ACC112 (cell line): ENCODE results near the gene NDUFV1.
"Not testable (repeated sequence)": the region's sequence is repeated elsewhere in the genome, so short reads cannot be mapped to it uniquely, and the experiment has no call there.

Experiments used
- H2AFZ ChIP-seq: fragments of 200-600 bp; sonication (generic); one replicate; pipeline ENCODE4 v1.6.0; 2017; ENCODE audit warnings: antibody characterized with exemption, low read length; ENCODE audit not compliant: unreplicated experiment
- H3K27ac ChIP-seq: fragments of 200-600 bp; sonication (generic); 2 replicates; pipeline ENCODE4 v1.5.1; 2014; ENCODE audit warnings: low read depth, mild to moderate bottlenecking, antibody characterized with exemption, low read length, moderate library complexity
- H3K27me3 ChIP-seq: fragments of 200-600 bp; sonication (generic); 2 replicates; pipeline ENCODE4 v1.6.1; 2014; ENCODE audit warnings: mild to moderate bottlenecking, antibody characterized with exemption, low read length, moderate library complexity, mixed read lengths; ENCODE audit not compliant: insufficient read depth
- H3K36me3 ChIP-seq: fragments of 200-600 bp; sonication (generic); 2 replicates; pipeline ENCODE4 v1.6.1; 2016; ENCODE audit warnings: mild to moderate bottlenecking, antibody characterized with exemption, low read length, moderate library complexity, mixed read lengths; ENCODE audit not compliant: insufficient read depth
- H3K4me1 ChIP-seq: fragments of 200-600 bp; sonication (generic); one replicate; pipeline ENCODE4 v1.6.1; 2016; ENCODE audit warnings: low read length, mixed read lengths; ENCODE audit not compliant: insufficient read depth, unreplicated experiment, control insufficient read depth
- H3K4me3 ChIP-seq: fragments of 200-600 bp; sonication (generic); 2 replicates; pipeline ENCODE4 v1.5.1; 2014; ENCODE audit warnings: mild to moderate bottlenecking, low read depth, low read length
- H3K79me2 ChIP-seq: fragments of 200-600 bp; sonication (generic); one replicate; pipeline ENCODE4 v1.6.0; 2016; ENCODE audit warnings: low read length; ENCODE audit not compliant: control insufficient read depth, unreplicated experiment, insufficient read depth

Gene NDUFV1

GRCh38 chr11:67651976-67652781 lies 45.4 kb downstream of the NDUFV1 start:
- Histone ChIP-seq H3K4me1 (no peaks in the 10 kb centered on the region), H3K27me3 (no peaks in the 10 kb centered on the region), H3K27ac (no peak overlapping the region), H3K4me3 (no peak overlapping the region), H2AFZ (no peak overlapping the region), H3K36me3 (no peaks in the 10 kb centered on the region), H3K79me2 (no peaks in the 10 kb centered on the region)

- H3K79me2 ChIP-seq, result no peaks in the 10 kb centered on the region
- no peak overlapping the region for H3K27ac ChIP-seq
- no peaks in the 10 kb centered on the region for H3K36me3 ChIP-seq
- no peaks in the 10 kb centered on the region for H3K4me1 ChIP-seq
- no peak overlapping the region for H3K4me3 ChIP-seq
- H2AFZ ChIP-seq, result no peak overlapping the region
- H3K27me3 ChIP-seq, result no peaks in the 10 kb centered on the region
Observed at GRCh38 chr11:67652965-67653845, 46.5 kb downstream of the NDUFV1 start.

- Histone ChIP-seq H3K79me2 (no peaks in the 10 kb centered on the region), H3K27ac (no peak overlapping the region), H3K4me3 (no peak overlapping the region), H3K4me1 (no peaks in the 10 kb centered on the region), H3K36me3 (no peaks in the 10 kb centered on the region), H3K27me3 (no peaks in the 10 kb centered on the region), H2AFZ (no peak overlapping the region)
Observed at GRCh38 chr11:67654225-67654624, 47.5 kb downstream of the NDUFV1 start.

GRCh38 chr11:67656278-67656922 lies 49.7 kb downstream of the NDUFV1 start:
- no peak overlapping the region for H3K27ac ChIP-seq
- H3K4me1 ChIP-seq, result no peaks in the 10 kb centered on the region
- no peak overlapping the region for H2AFZ ChIP-seq
- no peak overlapping the region for H3K4me3 ChIP-seq
- H3K27me3 ChIP-seq, result no peaks in the 10 kb centered on the region
- no peaks in the 10 kb centered on the region for H3K36me3 ChIP-seq
- no peaks in the 10 kb centered on the region for H3K79me2 ChIP-seq

- Histone ChIP-seq H3K27me3 (no peaks in the 10 kb centered on the region), H3K4me3 (no peak overlapping the region), H2AFZ (no peak overlapping the region), H3K27ac (no peak overlapping the region), H3K79me2 (no peaks in the 10 kb centered on the region), H3K36me3 (no peaks in the 10 kb centered on the region), H3K4me1 (no peaks in the 10 kb centered on the region)
Observed at GRCh38 chr11:67657300-67657699, 50.6 kb downstream of the NDUFV1 start.

GRCh38 chr11:67659651-67660165 lies 53.0 kb downstream of the NDUFV1 start:
- not testable (repeated sequence) for H3K4me3 ChIP-seq, H3K36me3 ChIP-seq, H2AFZ ChIP-seq, H3K79me2 ChIP-seq, H3K27me3 ChIP-seq, H3K27ac ChIP-seq, H3K4me1 ChIP-seq

GRCh38 chr11:67660752-67661151 lies 54.0 kb downstream of the NDUFV1 start:
- not testable (repeated sequence) for H3K27me3 ChIP-seq, H3K27ac ChIP-seq, H3K79me2 ChIP-seq, H3K4me1 ChIP-seq, H3K4me3 ChIP-seq, H2AFZ ChIP-seq, H3K36me3 ChIP-seq
